Dermis microvascular lymphatic vessel endothelial cell (primary cell): ENCODE data around the gene POC1B. TPM values are rescaled to one million over a fixed set of nuclear protein-coding genes. Genes with fewer than 3 reads are reported as not detected.

Experiments
- DNase-seq, 2 donors: peaks; one replicate each; pipeline versions ENCODE4 v3.0.0 to v3.0.0-alpha.2; 2010; ENCODE audit warnings: low read depth in 2 of 2
- total RNA-seq: library from RNA; depleted of rRNA; stranded (reverse); fragments of >200 nt; gene quantifications from 2 replicates; pipeline ENCODE4 v1.2.1, GENCODE V29; 2014

POC1B gene
- total RNA-seq, 1 donor from 2014 or later: 13.2 TPM

DNA sequence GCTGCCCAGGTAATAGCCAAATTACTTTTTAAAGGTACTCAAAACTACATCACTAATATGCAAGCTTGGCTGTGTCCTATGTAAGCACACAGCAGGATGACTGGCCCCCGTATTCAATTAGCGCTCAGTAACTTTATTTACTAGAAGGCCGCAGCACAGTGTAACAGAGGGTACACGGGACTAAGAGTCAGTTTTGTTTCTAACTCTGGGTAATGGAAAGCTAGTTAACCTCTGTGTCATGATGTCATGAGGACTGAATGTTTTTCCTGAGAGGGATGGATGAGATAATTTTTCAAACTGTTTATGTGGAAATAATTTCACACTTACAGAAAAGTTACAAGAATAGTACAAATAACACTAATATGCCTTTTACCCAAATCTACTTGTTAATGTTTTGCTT, 28.4 kb downstream of the POC1B start:
- DNase-seq: peak; percentile 20 to 23

DNA sequence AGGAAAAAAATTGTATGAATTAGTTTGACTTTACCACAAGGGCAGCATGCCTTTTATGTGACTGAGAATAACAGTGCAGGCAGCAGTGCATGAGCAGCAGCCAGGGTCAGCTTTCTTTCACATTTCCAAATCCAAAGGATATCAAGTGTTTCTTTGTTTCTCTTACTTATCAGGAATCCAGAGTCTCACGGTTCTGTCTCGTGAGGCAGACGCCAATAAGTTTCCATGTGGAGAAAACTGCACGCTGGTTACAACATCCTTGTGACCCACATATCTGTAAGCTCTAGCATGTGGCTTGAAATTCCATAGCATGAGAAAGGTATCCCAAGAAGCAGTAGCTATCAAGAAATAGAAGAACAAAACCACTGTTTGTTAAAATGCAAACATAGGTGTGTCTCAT, 28.8 kb downstream of the POC1B start:
- DNase-seq: no peak

DNA sequence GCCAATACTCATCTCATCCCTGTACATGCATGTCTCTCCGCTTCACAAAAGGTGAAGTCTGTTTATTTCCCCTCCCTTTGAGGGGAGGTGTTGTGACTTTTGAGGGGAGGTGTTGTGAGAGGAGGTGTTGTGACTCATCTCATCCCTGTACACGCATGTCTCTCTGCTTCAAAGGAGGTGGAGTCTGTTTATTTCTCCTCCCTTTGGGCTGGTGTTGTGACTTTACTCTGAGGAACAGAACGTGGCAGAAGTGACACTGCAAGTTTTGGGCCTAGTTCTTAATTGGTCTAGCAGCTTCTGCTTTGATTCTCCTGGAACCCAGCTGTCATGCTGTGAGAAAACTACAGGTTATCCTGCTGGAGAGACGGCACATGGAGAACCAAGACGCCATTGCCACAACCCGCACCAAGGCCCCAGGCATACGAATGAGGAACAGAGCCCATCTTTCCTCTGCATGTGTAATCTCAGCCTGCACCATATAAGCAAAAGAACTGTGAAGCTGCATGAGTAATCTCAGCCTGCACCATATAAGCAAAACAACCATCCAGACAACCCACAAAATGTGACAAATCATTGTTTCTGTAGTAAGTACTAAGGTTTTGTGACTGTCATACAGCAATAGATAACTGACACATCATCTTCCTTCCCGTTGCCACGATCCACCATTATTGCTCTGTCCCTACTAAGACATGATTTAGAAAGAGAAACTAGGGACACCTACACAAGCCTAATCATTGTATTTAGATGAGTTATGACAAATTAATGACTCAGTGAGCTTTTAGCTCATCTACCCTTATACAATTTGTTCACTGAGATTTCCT, 31.2 kb downstream of the POC1B start:
- DNase-seq: peak in 1 of 2 donors; percentile 7

DNA sequence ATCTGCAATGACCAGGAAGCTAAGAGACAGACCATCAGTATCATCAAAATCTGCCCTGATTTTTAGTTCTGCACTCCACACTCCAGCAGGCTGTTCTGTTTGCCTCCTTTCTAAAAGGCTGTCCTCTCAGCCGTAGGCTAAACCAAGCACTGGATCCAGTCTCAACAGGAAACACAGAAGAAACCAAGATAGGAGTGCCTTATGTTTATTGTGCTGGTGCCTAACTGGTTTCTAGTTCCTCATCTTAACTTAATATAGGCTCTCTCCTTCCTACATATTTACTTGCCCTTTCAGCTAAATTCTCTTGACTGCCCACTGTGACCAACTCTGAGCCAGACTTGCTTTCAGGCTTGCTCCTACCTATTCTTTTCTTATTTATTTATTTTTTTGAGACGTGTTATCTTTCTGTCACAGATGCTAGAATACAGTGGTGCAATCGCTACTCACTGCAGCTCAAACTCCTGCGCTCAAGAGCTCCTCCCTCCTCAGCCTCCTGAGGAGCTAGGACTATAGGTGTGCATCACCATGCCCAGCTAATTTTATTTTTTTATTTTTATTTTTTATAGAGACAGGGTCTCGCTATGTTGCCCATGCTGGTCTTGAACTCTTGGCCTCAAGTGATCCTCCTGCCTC, 32.1 kb downstream of the POC1B start:
- no peak for DNase-seq

DNA sequence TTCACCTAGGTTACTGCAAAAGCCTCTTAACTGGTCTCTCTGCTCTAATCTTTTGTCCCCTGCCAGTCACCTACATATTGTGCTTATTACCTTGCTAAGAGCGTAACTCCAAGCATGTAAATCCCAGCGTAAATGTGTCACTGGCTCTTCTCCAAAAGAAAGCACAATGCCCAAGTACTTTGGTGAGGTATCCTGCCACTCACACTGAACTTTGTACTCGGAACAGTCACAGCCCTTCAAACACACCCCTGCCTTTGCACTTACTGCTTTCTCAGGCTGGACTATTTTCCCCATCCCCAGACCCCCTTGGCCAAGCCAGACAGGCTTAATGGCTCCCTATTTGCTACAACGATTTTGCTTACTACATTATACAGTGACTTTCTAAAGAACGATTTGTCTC, 33.0 kb downstream of the POC1B start:
- no peak for DNase-seq

DNA sequence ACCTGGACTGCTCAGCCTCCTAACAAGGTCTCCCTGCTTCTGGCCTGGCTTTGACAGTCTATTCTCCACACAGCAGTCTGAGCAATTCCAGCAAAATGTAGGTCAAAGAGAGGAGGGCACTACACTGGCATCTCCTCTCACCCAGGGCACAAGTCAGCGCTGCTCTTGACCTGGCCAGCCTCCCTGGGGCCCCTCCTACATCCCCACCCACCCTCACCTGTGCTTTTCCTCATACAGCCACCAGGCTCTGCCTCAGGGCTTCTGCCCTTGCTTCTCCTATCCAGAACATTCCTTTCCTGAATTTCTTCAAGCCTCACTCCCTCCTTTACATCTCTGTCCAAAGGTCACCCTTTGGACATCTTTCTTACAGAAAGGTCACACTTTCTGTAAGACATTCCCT, 34.9 kb downstream of the POC1B start:
- DNase-seq: no peak

DNA sequence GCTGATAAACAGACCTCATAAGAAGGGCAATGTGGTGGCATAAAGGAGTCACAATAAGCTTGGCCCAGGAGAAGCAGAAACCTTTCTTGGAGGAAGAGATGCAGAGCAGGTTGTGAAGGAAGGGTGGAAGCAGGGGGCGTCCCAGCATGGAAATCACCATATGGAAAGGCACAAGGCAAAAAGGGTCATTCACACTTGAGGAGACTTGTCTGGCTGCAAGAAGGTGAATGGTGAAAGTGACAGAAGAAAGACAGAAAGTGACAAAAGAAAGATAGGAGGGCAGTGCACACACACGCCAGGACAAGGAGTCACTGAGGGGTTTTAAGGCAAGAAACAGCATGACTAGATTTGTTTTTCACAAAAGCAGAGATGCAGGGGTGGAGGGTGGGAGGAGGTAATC, 39.6 kb downstream of the POC1B start:
- DNase-seq: no peak

DNA sequence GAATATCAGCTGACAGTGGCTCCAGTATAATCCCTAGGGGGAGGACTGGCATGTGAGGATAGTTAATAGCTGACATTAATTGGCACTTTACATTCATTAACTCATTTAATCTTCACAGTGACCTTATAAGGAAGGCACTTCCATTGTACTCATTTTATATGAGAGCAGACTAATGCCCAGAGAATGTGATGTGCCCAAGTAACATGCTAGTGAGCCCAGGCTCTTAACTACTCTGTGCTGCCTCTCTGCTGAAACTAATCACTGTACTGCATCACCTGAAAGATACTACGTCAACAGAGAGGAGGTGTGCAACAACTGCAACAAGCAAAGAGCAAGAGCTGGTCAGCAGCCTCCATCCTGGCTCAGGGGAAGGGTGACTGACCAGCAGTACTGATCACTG, 41.4 kb downstream of the POC1B start:
- no peak for DNase-seq

DNA sequence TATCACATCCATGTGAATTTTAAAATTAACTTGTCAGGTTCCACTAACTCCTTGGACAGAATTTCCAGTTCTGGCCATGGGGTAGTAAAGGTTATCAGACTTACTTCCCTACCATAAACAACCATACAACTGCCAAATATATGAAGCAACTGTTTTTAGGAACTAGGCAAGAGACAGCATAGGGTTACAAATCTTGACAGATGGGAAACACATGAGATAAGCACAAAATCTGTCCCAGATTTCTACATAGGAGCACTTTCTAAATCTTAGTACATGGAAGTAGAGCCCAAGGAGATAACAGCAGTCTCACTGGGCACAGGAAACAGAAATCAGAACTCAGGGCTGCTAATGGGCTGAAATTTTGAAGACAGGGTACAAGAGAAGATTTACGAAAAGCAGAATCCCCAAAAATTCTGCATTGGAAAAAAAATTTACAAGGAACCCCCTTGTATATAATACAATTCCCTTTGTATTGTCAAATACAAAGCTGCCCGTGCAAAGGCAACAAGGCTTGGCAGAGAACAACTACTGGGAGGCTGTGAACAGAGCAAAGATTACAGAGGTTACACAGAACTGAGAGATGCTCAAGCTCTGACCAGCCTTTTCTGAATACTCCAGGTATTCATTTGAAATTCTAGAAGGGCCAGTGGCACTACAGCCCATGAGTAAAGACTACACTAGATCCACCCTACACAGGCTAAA, 44.5 kb downstream of the POC1B start:
- no peak for DNase-seq

DNA sequence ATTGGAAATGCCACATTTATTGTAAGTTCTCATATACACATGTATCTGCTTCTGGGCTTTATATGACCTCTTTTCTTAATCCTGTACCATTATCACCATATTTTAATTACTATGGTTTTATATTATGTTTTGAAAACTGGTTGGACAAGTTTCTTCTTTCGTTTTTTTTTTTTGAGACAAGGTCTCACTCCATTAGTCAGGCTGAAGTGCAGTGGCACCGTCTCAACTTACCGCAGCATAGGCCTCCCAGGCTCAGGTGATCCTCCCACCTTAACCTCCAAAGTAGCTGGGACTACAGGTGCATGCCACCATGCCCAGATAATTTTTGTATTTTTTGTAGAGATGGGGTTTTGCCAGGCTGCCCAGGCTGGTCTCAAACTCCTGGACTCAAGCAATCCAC, 45.9 kb downstream of the POC1B start:
- no peak for DNase-seq

DNA sequence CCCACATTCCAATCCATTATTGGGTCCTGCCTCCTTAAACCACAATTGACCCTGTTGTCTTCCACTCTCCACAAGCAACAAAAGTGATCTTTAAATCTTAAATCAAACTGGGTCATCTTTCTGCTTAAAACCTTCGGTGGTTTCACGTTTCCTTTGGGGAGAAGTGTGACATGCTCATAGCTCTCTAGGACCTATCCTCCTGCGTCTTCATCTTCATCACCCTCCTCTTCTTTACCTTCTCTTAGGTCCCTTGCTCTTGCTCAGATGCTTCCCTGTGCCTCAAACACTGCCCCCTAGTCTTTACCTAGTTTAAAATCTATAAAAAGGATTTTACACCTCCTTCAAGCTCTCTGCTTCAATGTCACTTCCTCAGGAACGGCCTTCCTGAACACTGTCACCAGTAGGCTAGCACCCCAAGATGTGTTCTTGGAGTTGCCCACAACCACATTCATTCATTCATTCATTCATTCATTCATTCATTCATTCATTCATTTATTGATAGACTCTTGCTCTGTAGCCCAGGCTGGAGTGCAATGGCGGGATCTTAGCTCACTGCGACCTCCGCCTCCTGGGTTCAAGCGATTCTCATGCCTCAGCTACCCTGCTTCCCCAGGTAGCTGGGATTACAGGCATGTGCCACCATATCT, 48.1 kb downstream of the POC1B start:
- DNase-seq: no peak

DNA sequence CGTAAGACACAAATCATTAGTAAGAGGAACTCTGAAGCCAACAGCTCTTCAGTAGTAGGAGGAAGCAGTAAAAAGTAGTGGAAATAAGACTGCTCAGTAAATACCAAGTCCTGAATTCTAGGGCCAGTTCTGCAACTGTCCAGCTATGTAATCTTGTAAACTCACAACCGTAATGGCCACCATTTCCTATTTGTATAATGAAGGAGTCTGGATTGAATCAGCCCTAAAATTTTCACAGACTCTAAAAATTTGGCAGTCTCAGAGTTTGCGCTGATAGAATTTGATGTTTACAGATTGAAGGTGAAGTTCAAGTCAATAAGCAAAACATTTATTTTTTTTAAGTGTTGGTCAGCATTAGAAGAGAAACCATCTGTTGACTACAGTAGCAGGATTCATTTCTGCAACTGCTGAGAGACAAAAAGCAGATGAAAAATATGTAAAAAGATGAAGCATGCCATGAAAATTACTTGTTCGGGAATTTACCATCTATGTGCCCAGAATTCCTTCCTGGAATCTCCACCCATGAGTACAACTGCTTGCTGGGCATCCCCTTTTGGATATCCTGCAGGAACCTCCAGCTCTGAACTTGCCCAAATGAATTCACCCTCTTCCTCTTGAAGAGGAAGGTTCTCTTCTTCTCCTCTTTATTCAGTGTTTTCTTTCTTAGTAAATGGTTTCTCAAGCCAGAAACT, 48.8 kb downstream of the POC1B start:
- no peak for DNase-seq

DNA sequence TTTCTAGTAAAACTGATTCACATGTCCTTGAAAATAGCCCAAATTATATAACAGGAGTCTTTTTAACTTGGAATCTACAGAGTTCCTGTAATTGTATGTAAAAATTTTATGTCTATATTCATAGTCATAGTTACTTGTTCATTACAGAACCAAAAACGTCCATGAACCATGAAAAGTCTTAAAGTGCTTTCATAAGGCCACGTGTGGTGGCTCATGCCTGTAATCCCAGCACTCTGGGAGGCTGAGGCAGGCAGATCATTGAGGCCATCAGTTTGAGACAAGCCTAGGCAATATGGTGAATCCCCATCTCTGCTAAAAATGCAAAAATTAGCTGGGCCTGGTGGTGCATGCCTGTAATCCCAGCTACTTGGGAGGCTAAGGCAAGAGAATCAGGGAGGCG, 49.6 kb downstream of the POC1B start:
- no peak for DNase-seq

DNA sequence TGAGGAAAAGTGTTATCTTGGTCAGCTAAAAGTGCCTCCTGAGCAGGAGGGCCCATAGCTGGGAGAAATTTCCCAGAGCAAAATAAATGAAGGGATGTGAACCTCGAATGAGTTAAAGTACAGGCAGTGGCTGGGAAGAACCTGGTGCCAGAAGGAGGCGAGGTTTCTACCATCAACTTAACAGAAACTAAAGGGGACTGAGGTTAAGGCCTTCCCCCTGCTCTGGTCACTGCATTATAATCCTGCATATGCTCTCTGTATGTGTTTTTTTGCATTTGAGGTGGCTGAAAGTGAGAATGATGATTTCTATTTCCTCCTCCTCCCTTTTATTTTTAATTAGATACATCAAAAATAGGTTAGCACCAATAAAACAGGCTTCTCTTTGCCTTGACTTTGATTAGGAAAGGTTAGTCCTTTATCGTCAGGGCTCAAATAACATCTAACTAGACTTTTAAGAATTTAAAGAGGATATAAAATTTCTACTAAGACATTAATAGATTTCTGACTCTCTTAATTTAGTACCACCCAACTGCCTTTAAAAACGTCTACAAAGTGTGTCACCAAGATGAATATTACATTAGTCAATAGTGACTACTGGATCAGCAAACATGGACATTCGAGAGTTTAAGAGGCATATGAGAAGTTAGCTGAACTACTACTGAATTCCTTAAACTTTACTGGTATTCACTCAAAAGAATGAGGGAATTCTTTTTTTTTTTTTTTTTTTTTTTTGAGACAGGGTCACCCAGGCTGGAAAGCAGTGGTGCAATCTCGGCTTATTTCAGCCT, 50.5 kb downstream of the POC1B start:
- no peak for DNase-seq

DNA sequence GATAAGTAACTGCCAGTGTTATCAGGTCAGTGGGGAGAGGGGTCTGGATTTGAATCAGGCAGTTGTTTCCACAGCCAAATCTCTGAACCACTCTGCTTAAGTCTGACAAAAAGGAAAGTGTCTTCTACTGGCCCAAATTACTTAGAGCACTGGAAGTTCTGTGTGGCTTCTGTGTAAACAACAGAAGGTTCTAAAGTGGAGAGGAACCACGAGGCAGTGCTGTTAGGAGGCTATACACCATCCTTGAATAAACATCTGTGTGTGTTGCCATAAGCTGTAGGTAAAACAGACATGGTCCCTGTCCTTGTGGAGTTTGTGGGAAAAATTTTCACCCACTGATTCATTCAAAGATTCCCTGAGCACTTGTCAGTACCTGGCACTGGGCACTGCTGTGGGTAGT, 51.2 kb downstream of the POC1B start:
- DNase-seq: no peak

DNA sequence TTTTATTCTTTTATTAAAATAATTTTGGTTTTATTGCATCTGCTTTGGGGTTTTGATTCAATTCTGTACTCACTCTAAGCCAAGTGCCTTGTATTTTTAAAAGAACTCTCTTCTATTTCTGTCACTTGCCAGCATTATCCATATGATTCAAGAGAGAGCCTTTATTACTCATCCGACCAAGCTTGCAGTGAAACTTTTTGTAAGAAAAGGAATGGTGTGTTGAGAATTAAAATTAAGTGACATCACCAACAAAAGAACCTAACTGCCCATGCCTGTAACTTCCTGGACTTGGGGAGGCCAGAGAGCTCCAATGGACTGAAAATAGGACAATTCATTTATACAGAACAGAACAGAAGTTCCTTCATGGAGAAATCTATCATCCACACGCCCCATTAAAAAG, 53.3 kb downstream of the POC1B start:
- DNase-seq: no peak

DNA sequence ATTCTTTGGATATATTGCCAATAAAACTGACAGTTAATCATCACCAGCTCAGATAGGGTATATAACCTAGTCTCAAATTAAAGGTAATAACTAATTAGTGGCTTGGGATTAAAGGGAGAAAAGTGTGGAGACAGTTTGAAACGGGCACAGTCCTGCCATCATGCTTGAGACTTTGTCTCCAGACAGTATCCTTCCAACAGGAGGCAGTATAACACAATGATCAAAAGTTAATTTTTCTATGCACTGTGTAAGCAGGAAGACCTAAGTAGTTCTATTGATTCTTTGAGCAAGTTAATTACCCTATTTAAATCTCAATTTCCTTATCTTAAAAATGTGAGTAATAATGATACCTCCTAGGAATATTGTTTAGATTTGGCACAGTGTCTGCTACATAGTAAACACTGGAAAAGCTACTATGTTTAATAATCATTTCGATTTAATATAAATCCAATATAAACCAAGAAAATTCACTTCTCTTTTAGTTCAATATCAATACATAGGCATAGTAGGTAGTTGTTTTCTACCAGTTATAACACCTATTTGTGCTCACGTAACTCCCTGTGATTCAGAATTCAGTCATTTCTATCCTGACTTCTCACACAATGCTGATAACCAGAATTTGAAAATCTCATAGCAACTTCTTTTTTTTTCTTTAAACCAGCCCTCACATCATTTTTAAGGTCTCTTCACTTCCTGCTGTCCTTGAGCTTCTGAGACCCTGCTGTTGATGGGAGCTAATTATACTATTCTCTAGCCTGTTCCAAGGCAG, 54.9 kb downstream of the POC1B start:
- peak; percentile 43 to 60 for DNase-seq

DNA sequence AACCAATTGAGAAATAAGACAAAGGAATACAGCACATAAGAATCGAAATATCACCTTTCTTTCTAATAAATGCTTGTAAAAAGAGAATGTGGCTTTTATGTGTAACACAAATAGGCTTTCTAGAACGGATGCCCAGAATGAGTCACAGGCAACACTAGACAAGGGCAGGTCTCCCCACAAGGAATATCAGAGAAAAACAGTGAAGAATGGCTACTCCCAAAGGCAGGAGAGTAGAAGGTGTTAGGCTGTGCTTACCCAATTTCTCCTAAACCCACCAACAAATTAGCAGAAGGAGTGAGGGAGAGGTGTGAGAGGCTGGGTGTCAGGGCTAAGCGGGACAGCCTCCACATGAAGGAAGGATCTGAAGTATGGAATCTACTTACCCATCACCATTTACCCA, 56.5 kb downstream of the POC1B start:
- peak in 1 of 2 donors; percentile 81 for DNase-seq

DNA sequence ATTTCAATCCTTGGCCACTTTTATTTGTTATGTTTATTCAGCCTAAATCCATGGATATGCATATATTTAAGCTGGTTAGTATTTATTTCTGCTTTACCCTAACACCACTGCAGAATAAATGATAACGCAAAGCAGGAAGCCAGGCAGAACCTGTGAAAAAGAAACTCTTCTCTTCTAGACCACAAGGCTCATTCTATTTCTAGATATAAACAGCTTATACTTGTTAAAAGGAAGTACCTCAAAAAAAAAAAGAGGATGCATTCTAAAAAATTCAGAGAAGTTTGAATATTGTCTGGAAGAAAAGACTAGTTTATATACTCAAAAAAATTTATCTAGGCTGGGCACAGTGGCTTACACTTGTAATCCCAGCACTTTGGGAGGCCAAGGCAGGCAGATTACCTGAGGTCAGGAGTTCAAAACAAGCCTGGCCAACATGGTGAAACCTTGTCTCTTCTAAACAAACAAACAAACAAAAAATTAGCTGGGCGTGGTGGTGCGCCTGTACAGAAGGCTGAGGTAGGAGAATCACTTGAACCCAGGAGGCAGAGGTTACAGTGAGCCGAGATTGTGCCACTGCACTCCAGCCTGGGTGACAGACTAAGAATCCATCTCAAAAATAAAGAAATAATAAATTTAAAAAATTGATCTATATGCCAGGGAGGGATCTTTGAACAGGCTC, 57.1 kb downstream of the POC1B start:
- no peak for DNase-seq
